MM.1S (cell line): Measurements from ENCODE around the gene SFI1.
A peak's percentile ranks its signal among the peaks of the same experiment; 100 is the strongest.

Experiments
- DNase-seq: peaks from one replicate; pipeline ENCODE4 v3.0.0-alpha.2; 2015
- H2AFZ ChIP-seq: fragments of 300-600 bp; sonication (generic); 2 replicates; pipeline ENCODE4 v1.6.0; 2016; ENCODE audit warnings: antibody characterized with exemption, low read length
- H3F3A ChIP-seq: fragments of 300-600 bp; sonication (generic); 2 replicates; pipeline ENCODE4 v1.6.1; 2016; ENCODE audit warnings: mild to moderate bottlenecking, antibody characterized with exemption, low read length, moderate library complexity, mixed read lengths; ENCODE audit not compliant: insufficient read depth
- H3K27ac ChIP-seq: fragments of 300-600 bp; sonication (generic); 2 replicates; pipeline ENCODE4 v1.5.1; 2016; ENCODE audit warnings: mild to moderate bottlenecking, low read length
- H3K27me3 ChIP-seq: fragments of 300-600 bp; sonication (generic); replicated peaks from 2 replicates; pipeline ENCODE4 v1.6.0; 2016; ENCODE audit warnings: low read length; ENCODE audit not compliant: insufficient read depth
- H3K36me3 ChIP-seq: fragments of 300-600 bp; sonication (generic); replicated peaks from 2 replicates; pipeline ENCODE4 v1.6.1; 2016; ENCODE audit warnings: mild to moderate bottlenecking, low read length, mixed read lengths; ENCODE audit not compliant: insufficient read depth
- H3K4me1 ChIP-seq: fragments of 300-600 bp; sonication (generic); 2 replicates; pipeline ENCODE4 v1.6.1; 2016; ENCODE audit warnings: low read length, mixed read lengths
- H3K4me2 ChIP-seq: fragments of 300-600 bp; sonication (generic); 2 replicates; pipeline ENCODE4 v1.6.0; 2016; ENCODE audit warnings: low read depth, low read length
- H3K4me3 ChIP-seq: fragments of 300-600 bp; sonication (generic); 2 replicates; pipeline ENCODE4 v1.5.1; 2016; ENCODE audit warnings: low read length, mixed read lengths
- H3K79me2 ChIP-seq: fragments of 300-600 bp; sonication (generic); 2 replicates; pipeline ENCODE4 v1.6.1; 2016; ENCODE audit warnings: mixed run types, low read length, mixed read lengths
- H3K9ac ChIP-seq: fragments of 300-600 bp; sonication (generic); 2 replicates; pipeline ENCODE4 v1.6.1; 2016; ENCODE audit warnings: low read length, mixed read lengths
- H3K9me2 ChIP-seq: fragments of 300-600 bp; sonication (generic); replicated peaks from 2 replicates; pipeline ENCODE4 v1.6.1; 2016; ENCODE audit warnings: mild to moderate bottlenecking, low read length, mixed read lengths; ENCODE audit not compliant: insufficient read depth
- H3K9me3 ChIP-seq: fragments of 300-600 bp; sonication (generic); replicated peaks from 2 replicates; pipeline ENCODE4 v1.6.1; 2016; ENCODE audit warnings: mild to moderate bottlenecking, low read length, mixed read lengths; ENCODE audit not compliant: insufficient read depth
- H4K20me1 ChIP-seq: fragments of 300-600 bp; sonication (generic); 2 replicates; pipeline ENCODE4 v1.6.1; 2016; ENCODE audit warnings: mild to moderate bottlenecking, low read length, moderate library complexity, mixed read lengths; ENCODE audit not compliant: insufficient read depth
- EZH2 ChIP-seq: fragments of 300-600 bp; sonication (generic); optimal IDR thresholded peaks from 2 replicates; pipeline ENCODE3; 2017; ENCODE audit warnings: low read depth, mild to moderate bottlenecking, antibody characterized with exemption, low read length, mixed read lengths
- EZH2phosphoT487 ChIP-seq: fragments of 300-600 bp; sonication (generic); IDR thresholded peaks from 2 replicates; pipeline ENCODE4 v1.6.1; 2018; ENCODE audit warnings: antibody characterized with exemption, low read length
- TF ChIP-seq, protein P1 (sequence below): fragments of 300-600 bp; sonication (generic); IDR thresholded peaks from 2 replicates; pipeline ENCODE4 v1.5.1; 2016; ENCODE audit warnings: antibody characterized with exemption, low read length, mixed read lengths

SFI1 gene

DNA sequence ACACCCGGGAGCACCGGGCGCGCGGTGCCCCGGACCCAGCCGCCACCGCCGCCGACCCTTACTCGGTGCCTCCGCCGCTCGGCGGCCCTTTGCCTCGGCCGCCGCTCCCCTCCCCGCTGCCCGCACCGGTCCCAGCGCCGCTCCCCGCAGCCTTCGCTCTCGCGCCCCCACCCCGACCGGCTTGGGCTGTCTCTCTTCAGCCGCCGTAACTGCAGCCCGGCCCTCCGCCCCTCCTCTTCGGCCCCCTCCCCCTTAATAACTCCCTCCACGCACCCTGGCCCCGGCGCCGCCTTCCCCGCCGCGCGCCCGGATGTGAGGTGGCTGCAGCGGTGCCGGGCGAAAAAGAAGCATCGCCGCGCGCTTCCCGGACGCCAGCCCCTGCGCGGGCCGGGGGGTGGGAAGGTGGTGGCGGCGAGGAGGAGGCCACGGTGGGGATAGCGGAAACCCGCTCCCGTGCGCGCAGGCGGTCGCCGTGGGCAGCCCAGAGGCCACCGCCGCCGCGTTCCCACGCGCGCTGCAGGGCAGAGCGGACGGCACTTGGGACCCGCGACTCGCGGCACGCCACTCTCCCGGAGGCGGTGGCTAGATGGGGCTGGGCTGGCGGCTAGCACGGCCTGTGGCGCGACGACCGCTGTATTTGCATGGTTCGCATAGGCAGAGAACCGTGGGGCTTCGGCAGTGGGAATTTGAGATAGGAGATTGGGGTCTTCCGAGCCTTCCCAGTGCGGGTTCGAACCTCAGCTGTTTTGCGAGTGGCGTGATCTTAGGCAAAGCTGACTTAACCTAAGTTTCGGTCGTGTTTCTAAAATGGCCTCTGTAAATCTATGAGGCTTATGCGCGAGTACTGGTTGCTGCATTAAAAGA is 6.5 kb upstream of the SFI1 start, which contains the start of gene EIF4ENIF1:
TSS of gene EIF4ENIF1 (minus strand) at position 211 of the 864 bp plus-strand sequence. CDS start 1,124 bp downstream, outside the sequence.
- Histone ChIP-seq H2AFZ (peak within 1 kb of the TSS; percentile 78), H3K9me2 (no peaks in the 10 kb centered on the region), H4K20me1 (no peaks in the 10 kb centered on the region), H3K36me3 (peaks cover 4% of the 10 kb centered on the region; the same call in 1 of the 2 replicates), H3K9ac (peak within 1 kb of the TSS; percentile 90), H3K27ac (peak within 1 kb of the TSS; percentile 92), H3K27me3 (no peaks in the 10 kb centered on the region), H3F3A (peaks cover 37% of the 10 kb centered on the region), H3K4me3 (peak within 1 kb of the TSS; percentile 79), H3K79me2 (peaks cover 46% of the 10 kb centered on the region), H3K4me1 (peaks cover 21% of the 10 kb centered on the region), H3K9me3 (no peaks in the 10 kb centered on the region), H3K4me2 (peak within 1 kb of the TSS; percentile 84)
- TF ChIP-seq, protein P1, sequence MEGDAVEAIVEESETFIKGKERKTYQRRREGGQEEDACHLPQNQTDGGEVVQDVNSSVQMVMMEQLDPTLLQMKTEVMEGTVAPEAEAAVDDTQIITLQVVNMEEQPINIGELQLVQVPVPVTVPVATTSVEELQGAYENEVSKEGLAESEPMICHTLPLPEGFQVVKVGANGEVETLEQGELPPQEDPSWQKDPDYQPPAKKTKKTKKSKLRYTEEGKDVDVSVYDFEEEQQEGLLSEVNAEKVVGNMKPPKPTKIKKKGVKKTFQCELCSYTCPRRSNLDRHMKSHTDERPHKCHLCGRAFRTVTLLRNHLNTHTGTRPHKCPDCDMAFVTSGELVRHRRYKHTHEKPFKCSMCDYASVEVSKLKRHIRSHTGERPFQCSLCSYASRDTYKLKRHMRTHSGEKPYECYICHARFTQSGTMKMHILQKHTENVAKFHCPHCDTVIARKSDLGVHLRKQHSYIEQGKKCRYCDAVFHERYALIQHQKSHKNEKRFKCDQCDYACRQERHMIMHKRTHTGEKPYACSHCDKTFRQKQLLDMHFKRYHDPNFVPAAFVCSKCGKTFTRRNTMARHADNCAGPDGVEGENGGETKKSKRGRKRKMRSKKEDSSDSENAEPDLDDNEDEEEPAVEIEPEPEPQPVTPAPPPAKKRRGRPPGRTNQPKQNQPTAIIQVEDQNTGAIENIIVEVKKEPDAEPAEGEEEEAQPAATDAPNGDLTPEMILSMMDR, result no peak
- TF ChIP-seq EZH2phosphoT487, result no peak
- TF ChIP-seq EZH2, result no peak
- peak; percentile 85 for DNase-seq

DNA sequence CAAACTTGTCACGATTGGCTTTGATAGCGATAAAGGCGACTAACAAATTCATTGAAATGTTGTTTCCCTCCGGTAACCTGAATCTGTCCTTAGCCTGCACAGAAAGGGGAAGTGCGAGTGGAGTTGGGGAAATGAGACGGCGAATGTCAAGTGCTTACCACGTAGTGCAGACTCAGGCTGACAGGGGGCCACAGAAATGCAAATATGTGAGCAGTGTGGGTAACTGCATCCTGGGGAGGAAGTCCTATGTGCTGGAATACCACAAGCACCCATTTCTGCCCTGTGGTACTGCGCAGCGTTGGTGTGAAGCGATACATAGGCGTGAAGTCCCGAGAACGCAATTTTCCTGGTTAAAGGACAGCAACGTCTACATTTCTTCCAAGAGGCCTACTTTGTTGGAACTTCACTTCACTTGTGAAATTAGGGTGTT is 5.8 kb upstream of the SFI1 start:
- TF ChIP-seq EZH2phosphoT487 (no peak), EZH2 (no peak)
- TF ChIP-seq, protein P1, result no peak
- Histone ChIP-seq H3K4me2 (peak overlapping the region; percentile 84), H3K4me3 (peak overlapping the region; percentile 79), H3K36me3 (peaks cover 4% of the 10 kb centered on the region; the same call in 1 of the 2 replicates), H2AFZ (peak overlapping the region; percentile 78), H3K9me3 (no peaks in the 10 kb centered on the region), H3F3A (peaks cover 41% of the 10 kb centered on the region), H3K27ac (peak overlapping the region; percentile 92), H3K79me2 (peaks cover 39% of the 10 kb centered on the region), H3K27me3 (no peaks in the 10 kb centered on the region), H3K4me1 (peaks cover 24% of the 10 kb centered on the region), H3K9ac (peak overlapping the region; percentile 90), H4K20me1 (no peaks in the 10 kb centered on the region), H3K9me2 (no peaks in the 10 kb centered on the region)
- peak; percentile 89 for DNase-seq

DNA sequence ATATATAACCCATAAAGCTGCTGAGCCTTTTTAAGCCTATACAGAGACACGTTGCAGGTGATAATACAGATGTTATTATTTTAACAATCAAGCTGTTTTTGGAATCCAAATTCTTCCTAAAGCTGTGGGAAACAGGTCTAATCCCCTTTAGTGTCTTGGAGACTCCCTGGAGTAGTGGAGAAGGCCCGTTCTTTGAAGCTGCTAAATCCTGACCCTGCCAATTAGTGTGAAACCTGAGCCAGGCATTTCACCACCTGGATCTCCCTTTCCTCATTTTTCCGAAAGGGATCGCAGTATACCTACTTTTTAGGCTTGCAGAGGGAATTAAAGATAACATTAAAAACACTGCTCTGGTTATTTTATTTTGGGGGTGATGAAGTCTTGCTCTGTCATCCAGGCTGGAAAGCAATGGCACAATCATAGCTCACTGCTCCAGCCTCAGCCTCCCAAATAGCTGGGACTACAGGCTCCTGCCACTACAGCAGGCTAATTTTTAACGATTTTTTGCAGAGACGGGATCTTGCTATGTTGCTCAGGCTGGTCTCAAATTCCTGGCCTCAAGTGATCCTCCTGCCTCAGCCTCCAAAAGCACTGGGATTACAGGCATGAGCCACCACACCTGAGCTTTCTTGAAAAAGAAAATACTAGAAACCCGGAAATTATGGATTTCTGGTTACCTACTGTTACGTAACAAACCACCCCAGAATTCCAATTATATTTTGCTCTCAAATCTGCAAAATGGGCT is 4.9 kb upstream of the SFI1 start:
- H3K4me1 ChIP-seq, result peaks cover 24% of the 10 kb centered on the region
- no peak overlapping the region for H2AFZ ChIP-seq

More for the DNA sequence above, 4.9 kb upstream of the SFI1 start:
- Histone ChIP-seq H3K36me3 (0 out of 2 replicates have a peak, but pooled peaks cover 4% of the 10 kb centered on the region), H4K20me1 (no peaks in the 10 kb centered on the region), H3K79me2 (peaks cover 33% of the 10 kb centered on the region), H3K9me3 (no peaks in the 10 kb centered on the region), H3K4me2 (peak overlapping the region; percentile 84), H3K9me2 (no peaks in the 10 kb centered on the region), H3K27me3 (no peaks in the 10 kb centered on the region), H3K27ac (peak overlapping the region; percentile 92; the same call in 1 of the 2 replicates), H3K9ac (peak overlapping the region; percentile 90), H3K4me3 (peak overlapping the region; percentile 79), H3F3A (peaks cover 48% of the 10 kb centered on the region)
- no peak for DNase-seq
- TF ChIP-seq, protein P1, result no peak
- no peak for TF ChIP-seq EZH2phosphoT487
